ENCODE results near the gene EXOC6B. TPM values are rescaled to one million over a fixed set of nuclear protein-coding genes. Genes with fewer than 3 reads are reported as not detected.

EXOC6B gene
- total RNA-seq, 4 donors from 2014 or later, result 22.6 to 47.3 (median 32.5) TPM

DNA sequence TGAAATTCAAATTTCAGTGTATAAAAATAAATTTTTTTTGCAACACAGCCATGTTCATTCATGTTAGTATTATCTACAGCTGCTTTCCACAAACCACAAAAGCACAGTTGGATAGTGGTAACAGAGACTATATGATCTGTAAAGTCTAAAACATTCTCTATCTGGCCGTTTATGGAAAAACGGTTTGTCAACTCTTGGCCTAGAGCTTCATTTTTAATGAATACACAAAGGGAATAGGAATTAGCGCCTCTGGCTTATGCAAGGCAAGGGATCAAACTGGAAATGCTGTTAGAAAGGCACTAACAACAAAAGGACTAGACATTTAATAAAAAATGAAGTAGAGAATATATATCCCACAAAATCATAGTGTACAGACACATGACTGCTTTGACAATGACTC is 211.9 kb downstream of the EXOC6B start:
- H3K27ac ChIP-seq, result no peak overlapping the region
- WGBS, 2 donors, result 85 to 89% methylated on average over 3 of the region's 3 CpGs
- no peak overlapping the region for H3K4me3 ChIP-seq (replicated peaks in 1 of 3)
- H3K4me1 ChIP-seq, result no peaks in the 10 kb centered on the region
- H3K27me3 ChIP-seq, result no peaks in the 10 kb centered on the region
- no peak for TF ChIP-seq POLR2A (IDR thresholded peaks at IDR 0.05)
- no peak for TF ChIP-seq CTCF (IDR thresholded peaks at IDR 0.05)
- DNase-seq, result no peak
- no peaks in the 10 kb centered on the region for H3K9me3 ChIP-seq
- no peaks in the 10 kb centered on the region for H3K36me3 ChIP-seq
- intact Hi-C loops (cut with DNase I), result no loop called here

GRCh38 chr2:72612614-72613160 is 213.1 kb downstream of the EXOC6B start:
- Histone ChIP-seq H3K4me3 (replicated peaks in 1 of 3) (no peak overlapping the region), H3K36me3 (no peaks in the 10 kb centered on the region), H3K27ac (no peak overlapping the region), H3K4me1 (no peaks in the 10 kb centered on the region), H3K9me3 (no peaks in the 10 kb centered on the region), H3K27me3 (no peaks in the 10 kb centered on the region)
- no peak for DNase-seq
- 80 to 86% methylated on average over 4 of the region's 4 CpGs for WGBS, 2 donors
- TF ChIP-seq CTCF (IDR thresholded peaks at IDR 0.05) (no peak), POLR2A (IDR thresholded peaks at IDR 0.05) (no peak)
- intact Hi-C loops (cut with DNase I), result no loop called here

GRCh38 chr2:72607189-72607588 is 218.6 kb downstream of the EXOC6B start:
- TF ChIP-seq POLR2A (IDR thresholded peaks at IDR 0.05) (no peak), CTCF (IDR thresholded peaks at IDR 0.05) (no peak)
- Histone ChIP-seq H3K27me3 (no peaks in the 10 kb centered on the region), H3K36me3 (no peaks in the 10 kb centered on the region), H3K4me1 (peaks cover 11 to 19% of the 10 kb centered on the region in 2 donors), H3K4me3 (replicated peaks in 1 of 3) (no peak overlapping the region), H3K27ac (no peak overlapping the region), H3K9me3 (no peaks in the 10 kb centered on the region)
- 93 to 96% methylated on average over 2 of the region's 2 CpGs for WGBS, 2 donors
- intact Hi-C loops (cut with DNase I), result no loop called here
- no peak for DNase-seq

DNA sequence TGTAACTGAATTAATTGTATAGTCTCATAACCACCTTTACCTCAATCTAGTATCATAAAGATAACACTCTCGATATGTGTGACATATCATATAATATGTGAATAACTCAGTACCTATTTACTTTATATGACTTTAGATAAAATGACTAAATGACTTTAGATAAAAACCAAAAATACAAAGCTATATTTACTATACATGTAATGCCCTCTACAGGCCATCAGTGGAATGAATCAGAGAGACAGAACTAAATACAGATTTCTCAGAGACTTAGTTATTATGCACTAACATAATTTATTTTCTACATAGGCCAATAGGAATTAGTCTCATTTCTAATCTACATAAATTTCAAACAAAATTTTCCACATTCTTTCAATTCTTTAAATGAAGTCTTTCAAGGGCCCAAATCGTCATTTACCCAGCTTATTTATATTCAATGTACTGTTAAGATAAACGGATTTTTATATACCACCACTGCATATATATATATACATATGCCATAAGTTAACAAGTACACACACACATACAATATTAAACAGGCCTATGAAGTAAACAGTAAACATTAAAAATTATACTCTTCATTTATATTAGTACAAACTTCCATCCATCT is 219.9 kb downstream of the EXOC6B start:
- intact Hi-C loops (cut with DNase I), result no loop called here
- Histone ChIP-seq H3K4me3 (replicated peaks in 1 of 3) (no peak overlapping the region), H3K27ac (no peak overlapping the region), H3K9me3 (no peaks in the 10 kb centered on the region), H3K4me1 (peaks cover 11 to 19% of the 10 kb centered on the region in 2 donors), H3K36me3 (no peaks in the 10 kb centered on the region), H3K27me3 (no peaks in the 10 kb centered on the region)
- DNase-seq, result no peak
- peak; percentile 28 to 72 (median 59) for TF ChIP-seq CTCF (IDR thresholded peaks at IDR 0.05)
- no peak for TF ChIP-seq POLR2A (IDR thresholded peaks at IDR 0.05)
- 83 to 88% methylated on average over 3 of the region's 3 CpGs for WGBS, 2 donors

DNA sequence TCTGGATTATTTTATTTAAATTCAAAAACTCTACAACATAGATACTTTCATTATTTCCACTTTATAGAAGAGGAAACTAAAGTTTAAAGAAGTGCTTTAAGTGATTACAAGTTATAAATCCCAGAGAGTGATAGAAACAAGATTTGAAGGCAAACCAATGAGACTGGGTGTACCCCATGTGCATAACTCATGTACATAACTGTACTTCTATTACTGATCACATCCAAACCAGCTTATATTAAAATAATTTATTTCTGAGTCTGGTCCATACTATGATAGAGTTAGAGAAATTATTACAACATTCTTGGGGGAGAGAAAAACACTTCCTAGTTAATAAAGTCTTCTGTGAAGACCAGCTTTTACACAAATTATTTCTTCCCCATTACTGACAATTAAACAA is 221.4 kb downstream of the EXOC6B start:
- intact Hi-C loops (cut with DNase I), result no loop called here

More for the DNA sequence above, 221.4 kb downstream of the EXOC6B start:
- Histone ChIP-seq H3K27me3 (no peaks in the 10 kb centered on the region), H3K4me3 (replicated peaks in 1 of 3) (no peak overlapping the region), H3K9me3 (no peaks in the 10 kb centered on the region), H3K4me1 (peaks cover 11 to 19% of the 10 kb centered on the region in 2 donors), H3K36me3 (no peaks in the 10 kb centered on the region), H3K27ac (peak overlapping the region in 1 of 3 donors; percentile 69)
- no peak for DNase-seq
- TF ChIP-seq POLR2A (IDR thresholded peaks at IDR 0.05) (no peak), CTCF (IDR thresholded peaks at IDR 0.05) (no peak)
